Gastrocnemius medialis (tissue), 4 donors: Measurements from ENCODE around the gene ARHGEF4.

Source experiments
- POLR2A ChIP-seq, 2 donors: fragments of 450-650 bp; IDR thresholded peaks; one replicate each; pipeline ENCODE4 v1.6.1; 2017; ENCODE audit warnings: antibody characterized with exemption in 2 of 2, mild to moderate bottlenecking in 2 of 2, moderate library complexity in 2 of 2
- TF ChIP-seq, protein P1 (sequence below), 5 experiments: fragments of 450-650 bp in 3 of 5; fragments of 200-600 bp in 2 of 5; sonication (generic) in 2 of 5; IDR thresholded peaks in 4 of 5; conservative IDR thresholded peaks in 1 of 5; 1 replicate in 4 of 5; 2 replicates in 1 of 5; pipeline ENCODE4 v1.5.1; 2016 to 2019; ENCODE audit warnings: antibody characterized with exemption in 5 of 5, mild to moderate bottlenecking in 3 of 5, moderate library complexity in 3 of 5

DNA sequence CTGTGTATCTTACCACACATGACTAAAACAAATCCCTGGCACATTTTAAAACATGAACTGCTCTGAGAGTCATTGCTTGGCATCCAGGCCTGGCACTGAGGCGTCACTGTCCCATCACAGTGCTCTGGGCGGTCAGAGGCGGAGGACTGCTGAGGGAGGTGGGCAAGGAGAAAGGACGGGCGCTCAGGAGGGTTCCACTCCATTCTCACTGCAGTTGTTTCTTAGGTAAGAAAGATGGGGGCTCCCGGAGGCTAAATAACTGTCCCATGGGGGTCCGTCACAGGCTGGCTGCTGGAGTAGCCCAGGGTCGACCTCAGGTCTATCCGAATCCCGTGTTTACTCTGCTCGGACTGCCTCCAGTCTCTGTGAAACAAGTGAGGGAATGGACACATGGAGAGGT lies 139.0 kb downstream of the ARHGEF4 start:
- no peak for TF ChIP-seq POLR2A (IDR thresholded peaks at IDR 0.05)
- TF ChIP-seq, protein P1, sequence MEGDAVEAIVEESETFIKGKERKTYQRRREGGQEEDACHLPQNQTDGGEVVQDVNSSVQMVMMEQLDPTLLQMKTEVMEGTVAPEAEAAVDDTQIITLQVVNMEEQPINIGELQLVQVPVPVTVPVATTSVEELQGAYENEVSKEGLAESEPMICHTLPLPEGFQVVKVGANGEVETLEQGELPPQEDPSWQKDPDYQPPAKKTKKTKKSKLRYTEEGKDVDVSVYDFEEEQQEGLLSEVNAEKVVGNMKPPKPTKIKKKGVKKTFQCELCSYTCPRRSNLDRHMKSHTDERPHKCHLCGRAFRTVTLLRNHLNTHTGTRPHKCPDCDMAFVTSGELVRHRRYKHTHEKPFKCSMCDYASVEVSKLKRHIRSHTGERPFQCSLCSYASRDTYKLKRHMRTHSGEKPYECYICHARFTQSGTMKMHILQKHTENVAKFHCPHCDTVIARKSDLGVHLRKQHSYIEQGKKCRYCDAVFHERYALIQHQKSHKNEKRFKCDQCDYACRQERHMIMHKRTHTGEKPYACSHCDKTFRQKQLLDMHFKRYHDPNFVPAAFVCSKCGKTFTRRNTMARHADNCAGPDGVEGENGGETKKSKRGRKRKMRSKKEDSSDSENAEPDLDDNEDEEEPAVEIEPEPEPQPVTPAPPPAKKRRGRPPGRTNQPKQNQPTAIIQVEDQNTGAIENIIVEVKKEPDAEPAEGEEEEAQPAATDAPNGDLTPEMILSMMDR (IDR thresholded peaks at IDR 0.05 in 4 of 5, conservative IDR thresholded peaks at IDR 0.05 in 1 of 5) = no peak
